Endothelial cell of umbilical vein (primary cell): ENCODE measurements around the gene CFAP43. TPM values are rescaled to one million over a fixed set of nuclear protein-coding genes. Genes with fewer than 3 reads are reported as not detected.

Source experiments
- BruUV-seq: library from RNA; stranded (reverse); fragments of 400-500 nt; replicated peaks from 2 replicates; lab custom pipeline; 2021; lab: Mats Ljungman, UMichigan
- CTCF ChIA-PET: fragments of 300-600, 350-600 bp; sonication (Branson Sonifier 250); formaldehyde crosslinking; loops from one replicate; lab custom pipeline; 2021; ENCODE audit warnings: antibody characterized with exemption, inconsistent platforms; lab: Charles Lee
- POLR2A ChIA-PET: fragments of 300-600, 350-600 bp; sonication (Branson Sonifier 250); formaldehyde crosslinking; loops from one replicate; lab custom pipeline; 2021; ENCODE audit warnings: antibody characterized with exemption, inconsistent platforms; lab: Charles Lee
- DNase-seq: peaks from one replicate; pipeline ENCODE4 v3.0.0-alpha.2; 2011; ENCODE audit warnings: low read depth, low spot score
- FAIRE-seq: peaks from 2 replicates; lab custom pipeline; 2011; peaks lifted over from hg19 to GRCh38; lab: Jason Lieb, UNC
- H2AFZ ChIP-seq: 2 replicates; pipeline ENCODE4 v1.6.0; 2012; ENCODE audit warnings: low read depth, low read length, control low read depth, inconsistent platforms
- H3K27ac ChIP-seq: 2 replicates; pipeline ENCODE4 v1.5.1; 2011; ENCODE audit warnings: low read depth, mild to moderate bottlenecking, control low read depth, low read length, moderate library complexity; ENCODE audit not compliant: insufficient read depth
- H3K27me3 ChIP-seq, 2 experiments: 2 replicates each; pipeline versions ENCODE4 v1.6.0 to v1.6.1; 2011; ENCODE audit warnings: low read length in 2 of 2, mixed read lengths in 1 of 2; ENCODE audit not compliant: control insufficient read depth in 2 of 2, insufficient read depth in 2 of 2
- H3K36me3 ChIP-seq, 2 experiments: 2 replicates in 1 of 2; 3 replicates in 1 of 2; pipeline ENCODE4 v1.5.1; 2011; ENCODE audit warnings: low read length in 2 of 2, mild to moderate bottlenecking in 1 of 2, moderate library complexity in 1 of 2; ENCODE audit not compliant: control insufficient read depth in 2 of 2, insufficient read depth in 2 of 2; ENCODE audit errors: extremely low read depth in 1 of 2
- H3K4me1 ChIP-seq: 3 replicates; pipeline ENCODE4 v1.5.1; 2011; ENCODE audit warnings: mild to moderate bottlenecking, low read length; ENCODE audit not compliant: control insufficient read depth, insufficient read depth; ENCODE audit errors: extremely low read depth
- H3K4me2 ChIP-seq: 2 replicates; pipeline ENCODE4 v1.6.1; 2011; ENCODE audit warnings: low read length, control low read depth, mixed read lengths; ENCODE audit not compliant: insufficient read depth
- H3K4me3 ChIP-seq, 3 experiments: fragments of 200-600 bp in 1 of 3; sonication (generic), shearing (Covaris generic) in 1 of 3; replicated peaks in 1 of 3; 2 replicates each; pipeline ENCODE4 v1.5.1; 2011 to 2016; ENCODE audit warnings: control low read depth in 3 of 3, low read length in 3 of 3, mild to moderate bottlenecking in 2 of 3, inconsistent platforms in 1 of 3, low read depth in 1 of 3, moderate library complexity in 1 of 3; ENCODE audit not compliant: insufficient read depth in 1 of 3
- H3K79me2 ChIP-seq: 2 replicates; pipeline ENCODE4 v1.6.0; 2012; ENCODE audit warnings: low read length, inconsistent platforms; ENCODE audit not compliant: control insufficient read depth, insufficient read depth
- H3K9ac ChIP-seq: replicated peaks from 2 replicates; pipeline ENCODE3; 2011; ENCODE audit warnings: low read length, control low read depth; ENCODE audit not compliant: insufficient read depth; ENCODE audit errors: extremely low read depth
- H3K9me1 ChIP-seq: replicated peaks from 3 replicates; pipeline ENCODE4 v1.6.0; 2011; ENCODE audit warnings: mild to moderate bottlenecking, low read length; ENCODE audit not compliant: control insufficient read depth, insufficient read depth; ENCODE audit errors: extremely low read depth
- H3K9me3 ChIP-seq: replicated peaks from 2 replicates; pipeline ENCODE4 v1.5.1; 2012; ENCODE audit warnings: low read length, inconsistent platforms; ENCODE audit not compliant: control insufficient read depth, insufficient read depth
- H4K20me1 ChIP-seq: replicated peaks from 2 replicates; pipeline ENCODE3; 2011; ENCODE audit warnings: mild to moderate bottlenecking, low read length; ENCODE audit not compliant: control insufficient read depth, insufficient read depth; ENCODE audit errors: extremely low read depth
- EZH2 ChIP-seq: IDR thresholded peaks from 2 replicates; pipeline ENCODE4 v1.6.1; 2012; ENCODE audit warnings: borderline replicate concordance, low read depth, mild to moderate bottlenecking, moderate library complexity, low read length, inconsistent platforms; ENCODE audit not compliant: severe bottlenecking
- MYC ChIP-seq: IDR thresholded peaks from one replicate; pipeline ENCODE4 v1.6.1; 2011; ENCODE audit warnings: mild to moderate bottlenecking, low read depth, low read length
- POLR2A ChIP-seq: IDR thresholded peaks from 2 replicates; pipeline ENCODE4 v1.6.1; 2012; ENCODE audit warnings: low read depth, mild to moderate bottlenecking, control low read depth, low read length
- dilution Hi-C: fragments of 300-500 bp; cut with MboI; formaldehyde crosslinking; loops from one replicate; pipeline ENCODE4 v1.15.0; 2019; ENCODE audit warnings: low sequenced_read_pairs; ENCODE audit not compliant: extremely low pct_ligation_motif_present
- intact Hi-C: fragments of 100-400 bp; cut with micrococcal nuclease; formaldehyde crosslinking; loops from one replicate; pipeline ENCODE4 v1.10.0; 2022
- polyA plus RNA-seq, 4 experiments: library from polyadenylated mRNA; depleted of rRNA in 3 of 4; stranded (reverse) in 3 of 4; unstranded in 1 of 4; fragments of >200 nt; gene quantifications; 2 replicates each; pipeline versions ENCODE4 v1.2.1 to v1.2.3, GENCODE V29; 2011 to 2012; ENCODE audit warnings: missing spikeins in 1 of 4
- total RNA-seq: library from RNA; stranded (reverse); gene quantifications from 2 replicates; pipeline ENCODE4 v1.2.3, GENCODE V29; 2021
- TF ChIP-seq, protein P1 (sequence below), 2 donors: IDR thresholded peaks; 1 replicate in 1 of 2; 2 replicates in 1 of 2; pipeline ENCODE4 v1.5.1; 2011; ENCODE audit warnings: low read length in 2 of 2, mild to moderate bottlenecking in 2 of 2, moderate library complexity in 2 of 2, control low read depth in 1 of 2, inconsistent platforms in 1 of 2, low read depth in 1 of 2; ENCODE audit not compliant: insufficient read depth in 1 of 2; ENCODE audit errors: extremely low read depth in 1 of 2
- TF ChIP-seq, protein P2 (sequence below): IDR thresholded peaks from 2 replicates; pipeline ENCODE4 v1.6.1; 2011; ENCODE audit not compliant: insufficient read depth, insufficient read length

The CFAP43 gene
- total and polyA plus RNA-seq, 2 donors (not counting 3 experiments of a cell fraction or from before 2014, with no cell fraction given), result 0.04 TPM; not detected in 1

DNA sequence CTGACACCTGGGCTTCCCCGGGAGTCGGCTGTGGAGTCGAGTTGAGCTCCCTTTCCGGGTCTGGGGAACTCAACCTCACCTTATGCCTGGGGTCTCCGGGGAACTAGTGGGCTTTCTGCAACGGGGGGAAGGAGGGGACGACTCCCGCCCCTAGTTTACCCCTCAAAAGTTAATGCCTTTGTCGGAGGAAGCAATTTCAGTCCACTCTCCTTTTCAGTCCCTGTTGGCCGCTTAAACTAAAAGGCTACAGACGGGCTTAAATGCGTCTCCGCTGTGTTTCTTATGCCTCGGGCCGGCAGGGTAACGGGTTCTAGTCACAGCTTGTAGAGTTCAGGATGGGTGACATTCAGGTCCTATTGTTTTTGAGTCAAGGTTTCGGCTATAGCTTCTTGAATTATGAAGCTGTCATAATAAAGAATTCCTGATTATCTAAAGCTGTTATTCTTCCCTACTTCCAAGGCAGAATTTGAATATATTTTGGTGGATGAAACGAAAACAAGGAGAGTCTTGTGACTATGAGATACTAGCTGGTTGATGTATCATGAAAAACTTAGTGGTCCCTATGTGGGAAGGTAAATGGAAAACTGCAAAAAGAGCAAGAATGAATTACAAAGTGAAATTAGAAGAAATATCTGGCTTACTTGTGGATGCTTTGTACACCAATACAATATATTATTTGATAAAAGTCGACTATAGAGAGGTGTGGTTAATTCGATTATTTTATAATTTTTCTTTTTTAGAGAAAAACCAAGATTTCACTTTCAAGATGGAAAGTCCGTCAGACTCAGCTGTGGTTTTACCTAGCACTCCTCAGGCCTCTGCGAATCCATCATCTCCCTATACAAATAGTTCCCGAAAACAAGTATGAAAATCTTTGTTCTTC lies 109.7 kb downstream of the CFAP43 start:
- Histone ChIP-seq H3K4me1 (peaks cover 27% of the 10 kb centered on the region), H3K27me3 (no peaks in the 10 kb centered on the region), H3K79me2 (no peaks in the 10 kb centered on the region), H4K20me1 (no peaks in the 10 kb centered on the region), H3K9ac (peak overlapping the region; percentile 91), H2AFZ (peak overlapping the region; percentile 87), H3K9me3 (no peaks in the 10 kb centered on the region), H3K4me2 (peak overlapping the region; percentile 87), H3K36me3 (no peaks in the 10 kb centered on the region), H3K9me1 (no peaks in the 10 kb centered on the region), H3K4me3 (peak overlapping the region; percentile 81 to 91 (median 89)), H3K27ac (peak overlapping the region; percentile 80)
- TF ChIP-seq MYC, result no peak
- TF ChIP-seq, protein P1, sequence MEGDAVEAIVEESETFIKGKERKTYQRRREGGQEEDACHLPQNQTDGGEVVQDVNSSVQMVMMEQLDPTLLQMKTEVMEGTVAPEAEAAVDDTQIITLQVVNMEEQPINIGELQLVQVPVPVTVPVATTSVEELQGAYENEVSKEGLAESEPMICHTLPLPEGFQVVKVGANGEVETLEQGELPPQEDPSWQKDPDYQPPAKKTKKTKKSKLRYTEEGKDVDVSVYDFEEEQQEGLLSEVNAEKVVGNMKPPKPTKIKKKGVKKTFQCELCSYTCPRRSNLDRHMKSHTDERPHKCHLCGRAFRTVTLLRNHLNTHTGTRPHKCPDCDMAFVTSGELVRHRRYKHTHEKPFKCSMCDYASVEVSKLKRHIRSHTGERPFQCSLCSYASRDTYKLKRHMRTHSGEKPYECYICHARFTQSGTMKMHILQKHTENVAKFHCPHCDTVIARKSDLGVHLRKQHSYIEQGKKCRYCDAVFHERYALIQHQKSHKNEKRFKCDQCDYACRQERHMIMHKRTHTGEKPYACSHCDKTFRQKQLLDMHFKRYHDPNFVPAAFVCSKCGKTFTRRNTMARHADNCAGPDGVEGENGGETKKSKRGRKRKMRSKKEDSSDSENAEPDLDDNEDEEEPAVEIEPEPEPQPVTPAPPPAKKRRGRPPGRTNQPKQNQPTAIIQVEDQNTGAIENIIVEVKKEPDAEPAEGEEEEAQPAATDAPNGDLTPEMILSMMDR (IDR thresholded peaks at IDR 0.05; ENCODE audit: extremely low read depth in 1 of 2, insufficient read depth in 1 of 2, low read depth in 1 of 2, low read length in 2 of 2), result no peak
- peak; percentile 20 for TF ChIP-seq POLR2A
- no peak for TF ChIP-seq EZH2
- TF ChIP-seq, protein P2, sequence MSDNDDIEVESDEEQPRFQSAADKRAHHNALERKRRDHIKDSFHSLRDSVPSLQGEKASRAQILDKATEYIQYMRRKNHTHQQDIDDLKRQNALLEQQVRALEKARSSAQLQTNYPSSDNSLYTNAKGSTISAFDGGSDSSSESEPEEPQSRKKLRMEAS, result no peak
- TSS peak; percentile 72 for BruUV-seq
- intact Hi-C loops (loop anchor here (5.0 kb wide), 1 partner anchor 365 kb away; no protein-coding TSS in a partner anchor), dilution Hi-C loops (no loop called here)
- DNase-seq (no peak), FAIRE-seq (no peak)
- ChIA-PET POLR2A (no interaction called here), CTCF (interaction anchor here (0.6 to 4.9 kb wide), 52 partner anchors 9 to 410 kb away, joined by 3 to 87 read pairs (median 4); partner anchors contain the start of genes CFAP58 and GSTO1)
